ENCODE data around the gene CD248.

- TF ChIP-seq EZH2 (IDR thresholded peaks at IDR 0.05; ENCODE audit: borderline replicate concordance, low read depth, low read length, severe bottlenecking) = no peak
- TF ChIP-seq CTCF (IDR thresholded peaks at IDR 0.05; ENCODE audit: borderline replicate concordance, extremely low read depth, low read length, poor library complexity, severe bottlenecking) = no peak
Observed at GRCh38 chr11:66361502-66361941, 44.7 kb upstream of the CD248 start.

Data from DND-41 (cell line).